Activated CD8-positive, alpha-beta T cell treated with anti-CD3 and anti-CD28 coated beads, Interleukin-2, amount 10 ng/mL, durations not matched to agents 7 days and 5 days (primary cell): ENCODE measurements around the gene MPZL2. TPM values are rescaled to one million over a fixed set of nuclear protein-coding genes. Genes with fewer than 3 reads are reported as not detected.

Experiments
- ATAC-seq: fragments of 150-1000 bp; cut with Tn5 transposase; one replicate; pipeline ENCODE4 v1.10.0; 2021; ENCODE audit warnings: moderate library complexity
- CTCF ChIA-PET: fragments of 350-600 bp; sonication (Branson Sonifier 250); formaldehyde crosslinking; loops from one replicate; lab custom pipeline; 2021; ENCODE audit warnings: antibody characterized with exemption; lab: Charles Lee
- POLR2A ChIA-PET: fragments of 350-600 bp; sonication (Branson Sonifier 250); formaldehyde crosslinking; loops from one replicate; lab custom pipeline; 2021; ENCODE audit warnings: antibody characterized with exemption; lab: Charles Lee
- DNase-seq: peaks from one replicate; pipeline ENCODE4 v3.0.0-alpha.2; 2020
- H3K27ac Mint-ChIP-seq: one replicate; pipeline ENCODE4 v1.8.0; 2021; ENCODE audit warnings: mild to moderate bottlenecking, mixed read lengths
- H3K27me3 Mint-ChIP-seq: one replicate; pipeline ENCODE4 v1.8.0; 2021; ENCODE audit warnings: low read depth, mixed read lengths
- H3K36me3 Mint-ChIP-seq: one replicate; pipeline ENCODE4 v1.8.0; 2021; ENCODE audit warnings: low read depth, mixed read lengths
- H3K4me1 Mint-ChIP-seq: one replicate; pipeline ENCODE4 v1.8.0; 2021; ENCODE audit warnings: low read depth, mixed read lengths
- H3K4me3 Mint-ChIP-seq: one replicate; pipeline ENCODE4 v1.8.0; 2021; ENCODE audit warnings: mild to moderate bottlenecking, mixed read lengths
- H3K9me3 Mint-ChIP-seq: one replicate; pipeline ENCODE4 v1.8.0; 2022; ENCODE audit warnings: mixed read lengths; ENCODE audit not compliant: insufficient read depth
- total RNA-seq, 2 experiments: library from RNA; stranded (reverse); gene quantifications; one replicate each; pipeline ENCODE4 v1.2.3, GENCODE V29; 2021

MPZL2 gene
- total RNA-seq, 2 experiments from 2014 or later = 11.7 to 12.2 TPM

- no peaks in the 10 kb centered on the region for H3K27me3 Mint-ChIP-seq
- H3K36me3 Mint-ChIP-seq = peaks cover 8% of the 10 kb centered on the region
- POLR2A ChIA-PET = no interaction called here
- DNase-seq (no peak), ATAC-seq (no peak)
- CTCF ChIA-PET = interaction anchor here (1.8 to 13.3 kb wide), 2 partner anchors 11 to 12 kb away, joined by 4 to 132 read pairs; no protein-coding TSS in a partner anchor
- peaks cover 50% of the 10 kb centered on the region for H3K4me1 Mint-ChIP-seq
- H3K4me3 Mint-ChIP-seq = no peak overlapping the region
- no peak overlapping the region for H3K27ac Mint-ChIP-seq
- H3K9me3 Mint-ChIP-seq = peaks cover 4% of the 10 kb centered on the region
These were observed 22.4 kb upstream of the MPZL2 start for GRCh38 chr11:118286545-118286944.

DNA sequence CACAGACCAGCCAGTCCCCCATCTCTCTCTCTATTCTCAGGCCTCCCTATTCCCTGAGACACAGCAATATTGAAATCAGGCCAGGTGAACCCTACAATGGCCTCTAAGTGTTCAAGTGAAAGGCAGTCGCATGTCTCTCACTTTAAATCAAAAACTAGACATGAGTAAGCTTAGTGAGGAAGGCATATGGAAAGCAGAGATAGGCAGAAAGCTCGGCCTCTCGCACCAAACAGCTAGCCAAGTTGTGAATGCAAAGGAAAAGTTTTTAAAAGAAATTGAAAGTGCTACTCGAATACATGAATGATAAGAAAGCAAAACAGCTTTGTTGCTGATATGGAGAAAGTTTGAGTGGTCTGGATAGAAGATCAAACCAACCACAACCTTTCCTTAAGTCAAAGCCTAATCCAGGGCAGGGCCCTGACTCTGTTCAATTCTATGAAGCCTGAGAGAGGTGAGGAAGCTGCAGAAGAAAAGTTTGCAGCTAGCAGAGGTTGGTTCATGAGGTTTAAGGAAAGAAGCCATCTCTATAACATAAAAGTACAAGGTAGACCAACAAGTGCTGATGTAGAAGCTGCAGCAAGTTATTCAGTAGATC lies 19.8 kb upstream of the MPZL2 start:
- no peaks in the 10 kb centered on the region for H3K9me3 Mint-ChIP-seq
- peak; percentile 63 for ATAC-seq
- CTCF ChIA-PET = interaction anchor here (0.9 to 13.3 kb wide), 15 partner anchors 8 to 140 kb away, joined by 3 to 132 read pairs (median 6); partner anchors contain the start of gene MPZL2
- POLR2A ChIA-PET = interaction anchor here (0.6 to 2.2 kb wide), 7 partner anchors 12 to 500 kb away, joined by 3 to 7 read pairs (median 5); partner anchors contain the start of genes CD3E and JAML
- H3K4me1 Mint-ChIP-seq = peaks cover 44% of the 10 kb centered on the region
- no peaks in the 10 kb centered on the region for H3K36me3 Mint-ChIP-seq
- no peaks in the 10 kb centered on the region for H3K27me3 Mint-ChIP-seq
- H3K27ac Mint-ChIP-seq = peak overlapping the region; percentile 78
- H3K4me3 Mint-ChIP-seq = peak overlapping the region; percentile 19
- no peak for DNase-seq

- POLR2A ChIA-PET = interaction anchor here (0.6 to 2.2 kb wide), 4 partner anchors 12 to 501 kb away, joined by 3 to 7 read pairs (median 4); partner anchors contain the start of gene JAML
- CTCF ChIA-PET = interaction anchor here (0.9 to 13.3 kb wide), 13 partner anchors 7 to 139 kb away, joined by 3 to 132 read pairs (median 6); partner anchors contain the start of gene MPZL2
- H3K36me3 Mint-ChIP-seq = no peaks in the 10 kb centered on the region
- no peak overlapping the region for H3K4me3 Mint-ChIP-seq
- H3K27me3 Mint-ChIP-seq = no peaks in the 10 kb centered on the region
- DNase-seq (no peak), ATAC-seq (no peak)
- H3K9me3 Mint-ChIP-seq = no peaks in the 10 kb centered on the region
- peak overlapping the region; percentile 78 for H3K27ac Mint-ChIP-seq
- H3K4me1 Mint-ChIP-seq = peaks cover 44% of the 10 kb centered on the region
These were observed 19.0 kb upstream of the MPZL2 start for GRCh38 chr11:118283037-118283636.

DNA sequence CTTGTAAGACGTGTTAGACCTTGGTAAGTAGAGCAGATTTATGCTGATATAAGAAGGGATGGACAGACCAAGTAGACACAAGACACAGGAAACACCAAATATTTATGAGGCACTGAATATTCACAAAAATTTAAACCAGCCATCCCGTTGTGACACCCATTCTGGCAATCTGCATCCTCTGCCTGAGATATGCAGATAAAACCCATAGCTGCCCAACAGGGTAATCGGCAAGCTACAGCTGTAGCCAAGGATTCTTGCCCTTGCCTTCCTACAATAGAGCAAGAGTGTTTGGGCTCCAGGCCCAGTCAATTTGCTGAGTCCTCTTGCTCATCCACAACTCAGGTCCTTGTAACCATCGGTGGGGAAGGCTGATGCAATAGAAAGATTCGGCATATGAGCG lies 18.5 kb upstream of the MPZL2 start:
- Mint-ChIP-seq H3K4me3 (no peak overlapping the region), H3K27me3 (no peaks in the 10 kb centered on the region), H3K9me3 (no peaks in the 10 kb centered on the region), H3K36me3 (no peaks in the 10 kb centered on the region), H3K4me1 (peaks cover 45% of the 10 kb centered on the region), H3K27ac (no peak overlapping the region)
- ATAC-seq (no peak), DNase-seq (no peak)
- POLR2A ChIA-PET = interaction anchor here (1.0 kb wide), 1 partner anchor 42 kb away, joined by 3 read pairs; no protein-coding TSS in a partner anchor
- CTCF ChIA-PET = interaction anchor here (1.1 to 13.3 kb wide), 6 partner anchors 9 to 84 kb away, joined by 3 to 132 read pairs (median 26); partner anchors contain the start of gene MPZL2

DNA sequence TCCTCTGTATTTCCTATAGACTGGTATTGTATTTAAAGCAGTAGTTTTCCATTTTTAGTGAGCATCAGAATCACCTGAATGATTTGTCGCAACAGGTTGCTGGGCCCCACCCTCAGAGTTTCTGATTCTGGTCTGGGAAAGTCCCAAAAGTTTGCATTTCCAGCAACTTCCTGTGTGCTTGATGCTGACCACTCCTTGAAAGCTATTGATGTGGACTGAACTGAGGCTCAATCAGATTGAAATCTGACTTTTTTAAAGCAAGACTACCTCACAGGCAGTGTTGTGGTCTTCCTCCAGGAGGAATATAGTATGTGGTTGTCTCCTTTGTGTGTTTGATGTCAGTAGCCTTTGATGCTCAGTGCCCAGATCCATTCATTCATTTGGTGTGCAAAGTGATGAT lies 17.2 kb upstream of the MPZL2 start:
- Mint-ChIP-seq H3K27me3 (no peaks in the 10 kb centered on the region), H3K9me3 (no peaks in the 10 kb centered on the region), H3K4me1 (peaks cover 56% of the 10 kb centered on the region), H3K36me3 (no peaks in the 10 kb centered on the region), H3K27ac (peak overlapping the region; percentile 1), H3K4me3 (no peak overlapping the region)
- ATAC-seq = peak; percentile 55
- no peak for DNase-seq
- CTCF ChIA-PET = interaction anchor here (1.1 to 13.3 kb wide), 6 partner anchors 10 to 137 kb away, joined by 4 to 132 read pairs (median 23); partner anchors contain the start of gene MPZL2
- POLR2A ChIA-PET = interaction anchor here (0.5 to 1.1 kb wide), 5 partner anchors 24 to 172 kb away, joined by 3 to 5 read pairs (median 3); partner anchors contain the start of gene MPZL3

- CTCF ChIA-PET = interaction anchor here (0.8 to 13.3 kb wide), 13 partner anchors 13 to 133 kb away, joined by 3 to 132 read pairs (median 3); partner anchors contain the start of gene MPZL2
- Mint-ChIP-seq H3K9me3 (no peaks in the 10 kb centered on the region), H3K4me1 (peaks cover 53% of the 10 kb centered on the region), H3K27me3 (no peaks in the 10 kb centered on the region), H3K36me3 (no peaks in the 10 kb centered on the region), H3K27ac (no peak overlapping the region), H3K4me3 (no peak overlapping the region)
- POLR2A ChIA-PET = interaction anchor here (0.6 to 1.8 kb wide), 4 partner anchors 25 to 720 kb away, joined by 3 to 5 read pairs (median 3); partner anchors contain the start of genes CENATAC and MPZL3
- ATAC-seq = peak; percentile 55
- peak; percentile 43 for DNase-seq
These were observed 13.2 kb upstream of the MPZL2 start for GRCh38 chr11:118277312-118277711.

GRCh38 chr11:118276422-118276821 lies 12.3 kb upstream of the MPZL2 start:
- POLR2A ChIA-PET = interaction anchor here (1.8 kb wide), 1 partner anchor 62 kb away, joined by 5 read pairs; no protein-coding TSS in a partner anchor
- Mint-ChIP-seq H3K4me1 (peaks cover 45% of the 10 kb centered on the region), H3K36me3 (no peaks in the 10 kb centered on the region), H3K27me3 (no peaks in the 10 kb centered on the region), H3K4me3 (no peak overlapping the region), H3K9me3 (no peaks in the 10 kb centered on the region), H3K27ac (no peak overlapping the region)
- DNase-seq (no peak), ATAC-seq (no peak)
- CTCF ChIA-PET = interaction anchor here (1.0 to 13.3 kb wide), 12 partner anchors 8 to 78 kb away, joined by 3 to 132 read pairs (median 7); partner anchors contain the start of gene MPZL2

DNA sequence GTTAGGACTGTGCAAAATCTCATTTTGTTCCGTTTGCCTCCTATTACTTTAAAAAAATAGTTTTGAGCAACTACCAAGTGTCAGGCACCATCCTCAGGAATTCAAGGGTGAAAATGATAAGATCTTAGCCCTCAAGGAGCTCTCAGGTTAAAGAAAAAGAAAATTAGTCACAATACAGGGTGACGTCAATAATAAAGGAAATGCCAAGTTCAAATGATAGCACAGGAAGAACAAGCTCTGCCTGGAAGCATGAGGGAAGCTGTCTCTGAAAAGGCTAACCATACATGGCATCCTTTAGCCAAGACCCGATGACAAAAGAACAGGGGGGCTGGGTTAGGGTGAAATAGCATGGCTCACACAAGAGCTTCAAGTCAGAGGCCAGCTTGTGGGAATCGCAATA lies 11.1 kb upstream of the MPZL2 start:
- Mint-ChIP-seq H3K27ac (peak overlapping the region; percentile 20), H3K4me1 (peaks cover 36% of the 10 kb centered on the region), H3K4me3 (no peak overlapping the region), H3K36me3 (no peaks in the 10 kb centered on the region), H3K9me3 (no peaks in the 10 kb centered on the region), H3K27me3 (no peaks in the 10 kb centered on the region)
- ATAC-seq (no peak), DNase-seq (no peak)
- POLR2A ChIA-PET = no interaction called here
- CTCF ChIA-PET = interaction anchor here (0.8 to 13.3 kb wide), 10 partner anchors 10 to 104 kb away, joined by 3 to 132 read pairs (median 4); partner anchors contain the start of genes MPZL2 and MPZL3

GRCh38 chr11:118274186-118274585 lies 10.1 kb upstream of the MPZL2 start:
- DNase-seq (no peak), ATAC-seq (no peak)
- ChIA-PET POLR2A (no interaction called here), CTCF (interaction anchor here (0.8 to 1.3 kb wide), 3 partner anchors 12 to 28 kb away, joined by 3 to 4 read pairs (median 3); no protein-coding TSS in a partner anchor)
- no peaks in the 10 kb centered on the region for H3K27me3 Mint-ChIP-seq
- no peaks in the 10 kb centered on the region for H3K9me3 Mint-ChIP-seq
- peaks cover 33% of the 10 kb centered on the region for H3K4me1 Mint-ChIP-seq
- no peaks in the 10 kb centered on the region for H3K36me3 Mint-ChIP-seq
- H3K27ac Mint-ChIP-seq = no peak overlapping the region
- H3K4me3 Mint-ChIP-seq = no peak overlapping the region

GRCh38 chr11:118272001-118272400 lies 7.9 kb upstream of the MPZL2 start:
- no peak for DNase-seq
- POLR2A ChIA-PET = no interaction called here
- CTCF ChIA-PET = no interaction called here
- Mint-ChIP-seq H3K4me3 (no peak overlapping the region), H3K27me3 (no peaks in the 10 kb centered on the region), H3K9me3 (no peaks in the 10 kb centered on the region), H3K27ac (no peak overlapping the region), H3K36me3 (no peaks in the 10 kb centered on the region), H3K4me1 (peaks cover 27% of the 10 kb centered on the region)
- ATAC-seq = no peak

DNA sequence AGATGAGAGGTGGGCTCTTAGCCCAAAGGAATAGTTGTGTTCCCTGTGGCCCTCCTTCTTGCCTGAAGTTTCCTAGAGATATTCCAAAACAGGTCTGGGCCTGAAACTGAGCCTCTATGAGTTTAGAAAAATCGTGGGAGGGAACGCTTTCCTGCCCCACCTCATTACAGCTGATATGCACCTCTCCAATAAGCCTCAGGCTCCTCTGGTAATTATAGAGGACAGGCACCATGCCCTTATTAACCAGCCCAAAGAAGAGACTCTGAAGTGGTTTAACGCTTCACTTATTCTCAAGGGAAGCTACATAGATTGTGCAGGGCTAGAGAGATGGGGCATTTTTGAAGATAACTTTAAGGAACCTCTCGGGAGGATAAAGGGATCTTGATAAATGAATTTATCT lies 3.4 kb upstream of the MPZL2 start:
- CTCF ChIA-PET = interaction anchor here (0.9 to 6.2 kb wide), 5 partner anchors 12 to 96 kb away, joined by 3 to 46 read pairs (median 3); no protein-coding TSS in a partner anchor
- Mint-ChIP-seq H3K4me3 (no peak overlapping the region), H3K9me3 (no peaks in the 10 kb centered on the region), H3K27me3 (peaks cover 3% of the 10 kb centered on the region), H3K36me3 (peaks cover 6% of the 10 kb centered on the region), H3K27ac (no peak overlapping the region), H3K4me1 (peaks cover 34% of the 10 kb centered on the region)
- DNase-seq (no peak), ATAC-seq (no peak)
- POLR2A ChIA-PET = no interaction called here
